Activated naive CD8-positive, alpha-beta T cell treated with anti-CD3 and anti-CD28 coated beads for 36 hours (primary cell): ENCODE measurements around the gene PLA2G7. TPM values are rescaled to one million over a fixed set of nuclear protein-coding genes. Genes with fewer than 3 reads are reported as not detected.

Experiments
- DNase-seq: peaks from one replicate; pipeline ENCODE4 v3.0.0; 2021
- H3K27ac Mint-ChIP-seq: one replicate; pipeline ENCODE4 v1.8.0; 2022; ENCODE audit warnings: mild to moderate bottlenecking, moderate library complexity, mixed read lengths
- H3K27me3 Mint-ChIP-seq: one replicate; pipeline ENCODE4 v1.8.0; 2022; ENCODE audit warnings: mild to moderate bottlenecking, mixed read lengths
- H3K36me3 Mint-ChIP-seq: one replicate; pipeline ENCODE4 v1.8.0; 2021; ENCODE audit warnings: mild to moderate bottlenecking, mixed read lengths
- H3K4me1 Mint-ChIP-seq: one replicate; pipeline ENCODE4 v1.8.0; 2021; ENCODE audit warnings: mixed read lengths
- H3K4me3 Mint-ChIP-seq: one replicate; pipeline ENCODE4 v1.8.0; 2022; ENCODE audit warnings: mild to moderate bottlenecking, moderate library complexity, mixed read lengths
- H3K9me3 Mint-ChIP-seq: one replicate; pipeline ENCODE4 v1.8.0; 2022; ENCODE audit warnings: mixed read lengths
- total RNA-seq, 2 experiments: library from RNA; stranded (reverse); gene quantifications; one replicate each; pipeline ENCODE4 v1.2.3, GENCODE V29; 2021

Gene PLA2G7
- total RNA-seq, 2 experiments from 2014 or later, result not detected

- DNase-seq, result no peak
These were observed 47.5 kb downstream of the PLA2G7 start, which contains the start of gene TDRD6 for GRCh38 chr6:46687619-46688097. TDRD6 (plus strand) TSS chr6:46687885; CDS start chr6:46688129, 244 bp downstream.

GRCh38 chr6:46684771-46685170, 50.4 kb downstream of the PLA2G7 start:
- peaks cover 20% of the 10 kb centered on the region for H3K27me3 Mint-ChIP-seq
- no peaks in the 10 kb centered on the region for H3K4me1 Mint-ChIP-seq
- H3K27ac Mint-ChIP-seq, result no peak overlapping the region
- no peak overlapping the region for H3K4me3 Mint-ChIP-seq
- no peaks in the 10 kb centered on the region for H3K9me3 Mint-ChIP-seq
- no peaks in the 10 kb centered on the region for H3K36me3 Mint-ChIP-seq
- DNase-seq, result no peak

More at GRCh38 chr6:46687619-46688097, 47.5 kb downstream of the PLA2G7 start, which contains the start of gene TDRD6:
- H3K27ac Mint-ChIP-seq, result no peak within 1 kb of the TSS
- H3K36me3 Mint-ChIP-seq, result no peaks in the 10 kb centered on the region
- no peaks in the 10 kb centered on the region for H3K4me1 Mint-ChIP-seq
- H3K27me3 Mint-ChIP-seq, result peaks cover 11% of the 10 kb centered on the region
- H3K9me3 Mint-ChIP-seq, result no peaks in the 10 kb centered on the region
- H3K4me3 Mint-ChIP-seq, result no peak within 1 kb of the TSS

GRCh38 chr6:46677314-46677654, 57.9 kb downstream of the PLA2G7 start:
- no peaks in the 10 kb centered on the region for H3K4me1 Mint-ChIP-seq
- peaks cover 15% of the 10 kb centered on the region for H3K27me3 Mint-ChIP-seq
- H3K9me3 Mint-ChIP-seq, result no peaks in the 10 kb centered on the region
- H3K27ac Mint-ChIP-seq, result no peak overlapping the region
- DNase-seq, result no peak
- H3K4me3 Mint-ChIP-seq, result no peak overlapping the region
- H3K36me3 Mint-ChIP-seq, result no peaks in the 10 kb centered on the region

GRCh38 chr6:46676604-46677313, 58.4 kb downstream of the PLA2G7 start:
- Mint-ChIP-seq H3K27ac (no peak overlapping the region), H3K9me3 (no peaks in the 10 kb centered on the region), H3K27me3 (peaks cover 15% of the 10 kb centered on the region), H3K4me1 (no peaks in the 10 kb centered on the region), H3K36me3 (no peaks in the 10 kb centered on the region), H3K4me3 (no peak overlapping the region)
- DNase-seq, result no peak

GRCh38 chr6:46674410-46674809, 60.8 kb downstream of the PLA2G7 start:
- Mint-ChIP-seq H3K4me3 (no peak overlapping the region), H3K9me3 (no peaks in the 10 kb centered on the region)

GRCh38 chr6:46667377-46667776, 67.8 kb downstream of the PLA2G7 start:
- H3K36me3 Mint-ChIP-seq, result no peaks in the 10 kb centered on the region
- H3K27ac Mint-ChIP-seq, result no peak overlapping the region
- H3K9me3 Mint-ChIP-seq, result no peaks in the 10 kb centered on the region
- peaks cover 6% of the 10 kb centered on the region for H3K27me3 Mint-ChIP-seq
- DNase-seq, result no peak
- H3K4me1 Mint-ChIP-seq, result no peaks in the 10 kb centered on the region
- no peak overlapping the region for H3K4me3 Mint-ChIP-seq

More at GRCh38 chr6:46674410-46674809, 60.8 kb downstream of the PLA2G7 start:
- H3K36me3 Mint-ChIP-seq, result no peaks in the 10 kb centered on the region
- H3K4me1 Mint-ChIP-seq, result no peaks in the 10 kb centered on the region
- H3K27me3 Mint-ChIP-seq, result no peaks in the 10 kb centered on the region
- DNase-seq, result no peak
- no peak overlapping the region for H3K27ac Mint-ChIP-seq

- DNase-seq, result no peak
These were observed 73.7 kb downstream of the PLA2G7 start for GRCh38 chr6:46661483-46661882.

GRCh38 chr6:46657642-46658041, 77.5 kb downstream of the PLA2G7 start:
- Mint-ChIP-seq H3K27me3 (peaks cover 34% of the 10 kb centered on the region), H3K4me1 (peaks cover under 1% of the 10 kb centered on the region), H3K9me3 (no peaks in the 10 kb centered on the region), H3K4me3 (no peak overlapping the region), H3K27ac (no peak overlapping the region), H3K36me3 (no peaks in the 10 kb centered on the region)
- no peak for DNase-seq

More at GRCh38 chr6:46661483-46661882, 73.7 kb downstream of the PLA2G7 start:
- no peaks in the 10 kb centered on the region for H3K9me3 Mint-ChIP-seq
- H3K4me3 Mint-ChIP-seq, result no peak overlapping the region
- H3K4me1 Mint-ChIP-seq, result no peaks in the 10 kb centered on the region
- H3K36me3 Mint-ChIP-seq, result no peaks in the 10 kb centered on the region
- peaks cover 3% of the 10 kb centered on the region for H3K27me3 Mint-ChIP-seq
- H3K27ac Mint-ChIP-seq, result no peak overlapping the region

- H3K27ac Mint-ChIP-seq, result no peak overlapping the region
- H3K4me3 Mint-ChIP-seq, result no peak overlapping the region
- H3K36me3 Mint-ChIP-seq, result no peaks in the 10 kb centered on the region
- no peaks in the 10 kb centered on the region for H3K9me3 Mint-ChIP-seq
- DNase-seq, result no peak
- H3K4me1 Mint-ChIP-seq, result peaks cover 9% of the 10 kb centered on the region
- H3K27me3 Mint-ChIP-seq, result peaks cover 51% of the 10 kb centered on the region
These were observed 79.4 kb downstream of the PLA2G7 start for GRCh38 chr6:46655803-46656202.

Other genes starting within 250 kb of the PLA2G7 start
- not detected for gene RCAN2, start 243.9 kb downstream of the PLA2G7 start, total RNA-seq
- gene CYP39A1, start 82.6 kb downstream of the PLA2G7 start, total RNA-seq, result not detected
- gene SLC25A27, start 82.4 kb downstream of the PLA2G7 start, total RNA-seq, result 1 to 10 TPM; 1.5 to 2.1 TPM
- gene TDRD6, start 47.5 kb downstream of the PLA2G7 start, total RNA-seq, result not detected
- not detected for gene ANKRD66, start 11.6 kb upstream of the PLA2G7 start, total RNA-seq
- not detected for gene MEP1A, start 58.0 kb upstream of the PLA2G7 start, total RNA-seq
- not detected for gene ADGRF5, start 186.6 kb upstream of the PLA2G7 start, total RNA-seq